T-helper 2 cell (primary cell): ENCODE data around the gene TRIO.

Source experiments
- DNase-seq, 5 experiments: peaks; one replicate each; pipeline versions ENCODE4 v3.0.0 to v3.0.0-alpha.2; 2012 to 2022

TRIO gene

DNA sequence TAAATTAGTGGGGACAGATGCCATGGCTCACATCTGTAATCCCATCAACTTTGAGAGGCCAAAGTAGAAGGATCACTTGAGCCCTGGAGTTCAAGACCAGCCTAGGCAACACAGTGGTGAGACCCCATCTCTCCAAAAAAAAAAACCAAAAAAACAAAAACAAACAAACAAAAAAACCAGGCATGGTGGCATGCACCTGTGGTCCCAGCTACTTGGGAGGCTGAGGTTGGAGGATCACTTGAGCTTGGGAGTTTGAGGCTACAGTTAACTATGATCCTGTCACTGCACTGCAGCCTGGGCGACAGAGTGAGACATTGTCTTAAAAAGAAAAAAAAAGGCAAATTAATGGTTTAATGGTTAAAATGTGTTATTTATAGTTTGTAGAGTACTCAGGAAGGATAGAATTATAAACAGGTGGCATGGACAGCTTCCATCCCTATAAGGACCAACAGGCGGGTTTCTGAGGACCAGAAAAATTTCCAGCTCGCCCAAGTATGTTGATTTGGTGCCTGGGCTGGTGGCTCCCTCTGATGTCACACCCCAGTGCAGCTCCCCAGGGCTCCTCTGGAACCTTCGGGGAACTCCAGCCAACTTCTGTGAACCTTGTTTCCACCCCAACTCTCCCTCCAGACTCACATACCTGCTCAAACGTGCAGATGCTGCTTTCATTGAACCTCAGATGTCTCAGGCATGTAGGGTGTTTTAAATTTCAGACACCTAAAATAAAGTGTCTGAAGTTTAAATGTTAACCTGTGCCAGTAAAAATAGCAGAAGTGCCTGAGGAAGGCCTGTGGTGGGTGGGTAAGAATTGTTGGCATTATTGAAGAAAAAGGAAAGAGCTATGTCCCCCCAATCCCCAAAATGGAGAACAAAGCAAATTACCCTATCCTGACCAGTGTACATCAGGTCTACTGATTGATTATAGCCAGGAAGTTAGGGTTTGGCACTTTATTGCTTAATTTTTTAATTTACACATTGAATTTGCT is 69.0 kb downstream of the TRIO start:
- DNase-seq, result no peak

DNA sequence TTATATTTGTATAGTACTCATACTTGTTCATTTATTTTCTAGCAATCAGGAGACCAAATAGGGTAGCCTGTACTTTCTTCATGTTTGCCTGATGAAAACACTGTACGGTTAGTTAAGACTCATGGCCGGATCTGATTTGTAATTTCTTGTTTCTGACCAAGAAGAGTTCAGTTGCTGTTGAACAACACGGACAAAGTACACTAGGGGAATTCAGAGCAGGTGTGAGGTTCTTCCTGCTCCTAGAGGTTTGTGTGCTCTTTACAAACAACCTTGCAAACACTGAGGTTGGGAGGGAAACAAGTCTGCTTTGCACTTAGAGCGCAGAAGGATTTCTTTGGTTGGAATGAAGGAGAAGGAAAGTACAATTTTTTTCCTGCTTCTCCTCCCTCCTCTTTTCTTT is 69.7 kb downstream of the TRIO start:
- DNase-seq, result no peak

- no peak for DNase-seq
Observed at GRCh38 chr5:14213253-14213652, 70.1 kb downstream of the TRIO start.

DNA sequence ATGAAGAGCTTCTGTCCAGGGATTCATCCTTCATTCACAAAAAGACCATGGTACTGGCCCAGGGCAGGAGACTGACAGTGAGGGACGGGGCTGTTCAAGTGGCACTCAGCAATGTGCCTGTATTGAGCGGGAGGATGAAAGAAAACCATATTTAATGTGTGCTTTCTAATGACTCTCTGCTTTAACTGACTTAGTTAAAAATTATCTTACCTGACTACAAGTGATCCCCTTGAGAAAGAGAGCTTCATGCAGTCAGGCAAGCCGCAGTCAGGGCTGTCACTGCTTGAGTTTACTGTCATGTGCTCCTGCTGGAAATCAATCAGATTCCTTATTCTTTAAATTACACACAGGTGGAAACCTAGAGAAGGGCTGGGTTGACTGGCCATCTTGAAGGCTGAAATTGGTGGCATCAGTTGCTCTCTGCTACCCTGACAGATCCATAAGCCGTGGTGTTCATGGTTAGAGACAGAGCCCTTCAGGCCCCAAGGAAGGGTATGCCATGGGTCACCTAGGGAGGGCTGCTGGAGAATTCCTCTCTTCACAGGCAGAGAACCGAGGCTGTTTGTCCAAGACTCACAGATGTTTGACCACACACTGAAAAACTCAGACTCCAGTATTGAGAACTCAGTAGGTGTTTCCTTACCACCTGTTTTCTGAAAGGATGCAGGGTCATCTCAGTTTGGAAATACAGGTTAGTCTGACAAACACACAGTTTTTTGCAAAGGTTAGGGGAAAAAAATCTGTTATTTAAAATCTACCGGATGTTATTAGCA is 70.9 kb downstream of the TRIO start:
- no peak for DNase-seq

DNA sequence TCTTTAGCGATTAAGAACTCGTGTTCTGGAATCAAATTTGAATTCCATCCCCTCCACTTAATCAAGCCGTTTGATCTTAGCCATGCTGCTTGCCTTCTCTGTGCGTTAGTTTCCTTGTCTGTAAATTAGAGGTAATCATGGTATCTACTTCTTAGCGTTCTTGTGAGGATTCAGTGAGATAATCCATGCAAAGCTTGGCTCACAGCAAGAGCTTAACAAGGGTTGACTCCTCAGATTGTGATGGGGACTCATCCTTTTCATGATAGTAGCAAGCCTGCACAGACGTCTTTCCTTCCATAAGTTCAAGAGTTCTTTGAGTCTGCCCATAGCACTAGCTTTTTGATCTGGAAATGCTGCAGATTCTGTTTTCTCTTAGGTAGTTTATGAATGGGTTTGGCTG is 72.8 kb downstream of the TRIO start:
- DNase-seq, result no peak

DNA sequence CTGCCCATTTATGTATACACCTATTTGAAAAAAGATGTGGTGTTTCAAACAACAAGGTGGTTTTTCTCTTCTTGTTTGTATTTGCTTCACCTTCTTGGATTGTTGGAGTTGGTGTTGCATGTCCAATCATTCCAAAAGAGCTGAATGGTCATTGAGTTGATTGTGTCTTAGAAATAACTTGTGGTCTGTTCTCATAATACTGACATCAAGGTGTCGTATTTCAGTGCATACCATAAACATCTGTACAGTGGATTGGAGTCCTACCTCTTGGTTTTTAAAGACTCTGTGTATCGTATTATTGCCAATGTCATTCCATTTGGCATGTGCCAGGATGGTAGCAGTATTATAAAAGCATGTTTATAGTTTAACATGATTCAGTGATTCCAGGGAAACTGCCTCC is 73.2 kb downstream of the TRIO start:
- no peak for DNase-seq

DNA sequence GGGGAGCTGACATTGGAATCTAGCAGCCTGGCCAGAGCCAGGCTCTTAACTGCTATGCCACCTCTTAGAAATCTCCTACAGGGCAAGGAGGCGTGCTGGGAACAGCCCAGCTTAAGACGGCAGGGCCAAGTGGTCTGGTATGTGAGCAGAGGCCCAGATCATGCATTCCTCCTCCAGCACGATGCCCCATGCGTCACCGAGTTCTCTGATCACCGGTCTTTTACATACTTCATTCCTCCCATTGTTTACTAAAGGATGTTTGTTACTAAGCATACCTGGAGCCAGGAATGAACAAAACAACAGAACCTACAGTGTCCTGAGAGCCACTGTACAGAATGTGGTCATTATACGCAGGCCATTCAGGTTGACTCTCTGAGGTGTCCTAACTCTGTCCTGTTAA is 73.8 kb downstream of the TRIO start:
- no peak for DNase-seq

- no peak for DNase-seq
Observed at GRCh38 chr5:14217587-14217986, 74.4 kb downstream of the TRIO start.

GRCh38 chr5:14218011-14218410 is 74.9 kb downstream of the TRIO start:
- no peak for DNase-seq

GRCh38 chr5:14218480-14218879 is 75.3 kb downstream of the TRIO start:
- no peak for DNase-seq

DNA sequence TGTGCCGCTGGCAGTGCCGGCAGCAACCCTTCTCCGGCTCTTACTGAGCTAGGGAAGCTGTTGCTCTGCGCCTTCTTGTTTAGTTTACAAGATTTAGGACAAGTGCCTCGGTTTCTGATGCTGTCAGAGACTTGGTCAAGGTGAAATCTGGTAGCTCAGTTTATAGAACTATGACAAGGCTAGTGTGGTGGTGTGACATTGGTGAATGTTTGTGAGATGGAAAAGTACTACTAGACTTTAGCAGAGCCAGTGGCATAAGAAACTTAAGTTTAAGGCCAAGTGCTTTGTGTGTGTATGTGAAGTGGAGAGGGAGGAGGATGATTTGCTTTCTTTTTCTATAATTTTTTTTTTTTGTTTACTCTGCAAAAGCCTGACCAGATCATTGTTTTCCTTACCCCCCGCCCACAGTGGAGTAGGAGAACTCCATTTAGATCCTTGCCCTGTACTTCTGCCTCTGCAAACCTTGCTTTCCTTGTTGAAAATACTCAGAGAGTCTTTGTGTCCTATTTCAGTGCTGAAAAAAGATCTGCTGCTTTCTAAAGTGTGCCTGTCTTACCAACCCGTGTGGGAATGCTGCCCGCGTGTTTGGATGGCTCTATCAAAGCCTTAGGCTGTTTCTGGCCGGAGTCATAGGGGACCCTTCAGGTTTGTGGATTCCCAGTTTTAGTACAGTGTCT is 75.9 kb downstream of the TRIO start:
- DNase-seq, result no peak

DNA sequence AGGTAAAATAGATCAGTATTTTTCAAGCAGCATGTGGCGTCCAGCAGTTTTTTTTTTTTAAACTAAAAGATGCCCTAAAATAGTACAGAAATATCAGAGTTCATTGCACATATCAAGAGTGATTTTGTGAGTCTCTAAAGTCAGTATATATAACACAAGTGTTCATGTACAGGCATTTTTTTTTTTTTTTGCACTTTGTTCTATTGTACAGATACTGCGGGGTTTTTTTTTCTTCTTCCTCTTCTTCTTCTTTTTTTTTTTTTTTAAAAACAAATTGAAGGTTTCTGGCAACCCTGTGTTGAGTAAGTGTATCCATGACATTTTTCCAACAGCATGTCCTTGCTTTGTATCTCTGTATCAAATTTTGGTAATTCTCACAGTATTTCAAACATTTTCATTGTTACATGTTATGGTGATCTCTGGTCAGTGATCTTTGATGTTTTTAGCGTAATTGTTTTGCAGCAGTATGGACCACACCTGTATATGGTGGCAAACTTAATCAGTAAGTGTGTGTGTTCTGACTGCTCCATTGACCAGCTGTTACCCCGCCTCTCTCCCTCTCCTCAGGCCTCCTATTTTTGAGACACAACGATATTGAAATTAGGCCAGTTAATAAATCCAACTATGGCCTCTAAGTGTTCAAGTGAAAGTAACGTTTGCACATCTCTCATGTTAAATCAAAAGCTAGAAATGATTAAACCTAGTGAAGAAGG is 76.8 kb downstream of the TRIO start:
- no peak for DNase-seq

DNA sequence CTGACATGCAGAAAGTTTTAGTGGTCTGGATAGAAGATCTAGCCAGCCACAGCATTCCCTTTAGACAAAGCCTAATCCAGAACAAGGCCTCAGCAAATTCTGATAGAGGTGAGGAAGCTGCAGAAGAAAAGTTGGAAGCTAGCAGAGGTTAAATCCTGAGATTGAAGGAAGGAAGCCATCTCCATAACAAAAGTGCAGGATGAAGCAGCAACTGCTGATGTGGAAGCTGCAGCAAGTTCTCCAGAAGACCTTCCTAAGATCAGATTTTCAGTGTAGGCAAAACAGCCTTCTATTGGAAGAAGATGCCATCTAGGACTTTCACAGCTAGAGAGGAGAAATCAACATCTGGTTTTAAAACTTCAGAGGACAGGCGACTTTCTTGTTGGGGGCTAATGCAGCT is 77.5 kb downstream of the TRIO start:
- DNase-seq, result no peak

GRCh38 chr5:14221732-14222131 is 78.6 kb downstream of the TRIO start:
- no peak for DNase-seq

- no peak for DNase-seq
Observed at GRCh38 chr5:14222206-14222605, 79.1 kb downstream of the TRIO start.

GRCh38 chr5:14223372-14223771 is 80.2 kb downstream of the TRIO start:
- peak in 1 of 5 experiments; percentile 20 for DNase-seq

DNA sequence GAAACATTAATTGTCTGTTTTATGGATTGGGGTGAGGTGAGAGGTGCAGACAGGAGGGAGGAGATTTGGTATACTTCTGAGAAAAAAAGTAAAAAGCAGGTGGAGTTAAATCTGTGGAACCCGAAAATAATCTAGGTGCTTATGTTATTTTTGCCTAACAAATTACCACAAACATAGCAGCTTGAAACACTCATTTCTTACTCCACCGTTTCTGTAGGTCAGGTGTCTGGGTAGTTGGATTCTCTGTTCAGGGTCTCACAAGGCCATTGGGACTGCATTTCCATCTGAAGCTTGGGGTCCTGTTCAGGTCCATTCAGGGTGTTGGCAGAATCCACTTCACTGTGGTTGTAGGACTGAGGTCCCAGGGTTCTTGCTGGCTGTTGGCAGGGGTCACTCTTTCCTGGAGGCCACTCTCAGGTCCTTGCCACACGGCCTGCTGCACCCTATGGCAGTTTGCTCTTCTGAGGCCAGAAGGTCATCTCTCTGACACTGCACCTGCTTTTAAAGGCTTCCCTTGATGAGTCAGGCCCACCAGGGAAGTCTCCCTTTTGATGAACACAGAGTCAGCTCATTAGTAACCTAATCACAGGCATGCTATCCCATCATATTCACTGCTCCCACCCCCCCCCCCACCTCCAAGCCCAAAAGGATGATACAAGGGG is 82.2 kb downstream of the TRIO start:
- DNase-seq, result no peak

DNA sequence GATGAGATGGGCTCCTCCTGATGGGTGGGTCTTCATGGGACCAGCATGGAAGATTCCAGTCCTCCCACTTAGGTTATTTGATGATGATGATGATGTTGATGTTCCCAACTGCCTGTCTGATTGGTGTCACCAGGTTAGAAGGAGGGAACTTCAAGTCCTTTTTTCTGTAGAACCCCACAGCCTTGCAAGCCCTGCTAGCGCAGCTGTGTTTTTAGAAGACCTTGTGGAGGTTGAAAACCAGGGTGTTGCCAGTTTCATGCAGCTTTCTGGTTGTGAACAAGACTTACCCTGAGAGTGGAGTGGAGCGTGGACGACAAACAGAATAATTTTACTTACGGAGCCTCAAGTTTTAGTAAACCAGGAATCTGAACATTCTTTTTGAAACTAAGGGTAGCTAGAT is 83.0 kb downstream of the TRIO start:
- DNase-seq, result no peak

GRCh38 chr5:14226554-14226953 is 83.4 kb downstream of the TRIO start:
- DNase-seq, result no peak

GRCh38 chr5:14226992-14227391 is 83.8 kb downstream of the TRIO start:
- no peak for DNase-seq

DNA sequence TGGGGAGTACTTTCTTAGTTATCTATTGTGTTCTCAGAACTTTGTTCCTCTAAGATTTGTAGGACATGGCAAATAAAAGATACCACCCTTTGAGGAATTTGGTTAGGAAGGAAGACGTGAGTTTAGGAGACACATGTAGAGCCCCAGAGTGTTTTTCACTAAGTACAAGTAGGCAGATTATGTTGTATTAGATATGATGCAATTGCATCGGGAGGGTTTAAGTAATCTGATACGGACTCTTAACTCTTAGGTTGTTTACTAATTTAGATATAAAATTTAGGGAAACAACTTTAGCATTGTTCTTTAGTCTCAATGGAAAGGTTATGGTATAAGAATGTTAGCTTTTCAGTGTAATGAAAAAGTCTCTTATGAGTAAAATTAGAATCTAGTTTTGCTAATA is 84.4 kb downstream of the TRIO start:
- no peak for DNase-seq

- DNase-seq, result no peak
Observed at GRCh38 chr5:14228219-14228618, 85.1 kb downstream of the TRIO start.
